Measurements from ENCODE around the gene ZNF423.

Gene ZNF423

DNA sequence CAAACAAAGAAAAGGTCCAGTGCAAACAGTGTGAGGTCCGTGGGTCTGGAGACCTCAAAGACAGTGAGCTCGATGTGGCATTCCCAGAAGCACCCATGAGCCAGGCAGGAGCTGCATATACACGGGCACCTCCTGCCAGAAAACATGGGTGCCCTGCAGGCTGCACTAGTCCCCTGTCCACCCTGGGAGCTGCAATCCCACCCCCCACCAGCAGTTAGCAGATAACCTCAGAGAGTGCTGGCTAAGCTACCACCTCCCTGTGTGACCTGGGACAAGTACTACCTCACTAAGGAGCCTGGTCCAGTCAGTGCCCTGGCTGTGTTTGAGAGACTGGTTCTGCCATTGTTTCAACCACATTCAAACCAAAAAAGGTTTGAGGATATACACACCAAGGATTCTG is 135.7 kb downstream of the ZNF423 start:
- no peak for DNase-seq (ENCODE audit: low read depth)

DNA sequence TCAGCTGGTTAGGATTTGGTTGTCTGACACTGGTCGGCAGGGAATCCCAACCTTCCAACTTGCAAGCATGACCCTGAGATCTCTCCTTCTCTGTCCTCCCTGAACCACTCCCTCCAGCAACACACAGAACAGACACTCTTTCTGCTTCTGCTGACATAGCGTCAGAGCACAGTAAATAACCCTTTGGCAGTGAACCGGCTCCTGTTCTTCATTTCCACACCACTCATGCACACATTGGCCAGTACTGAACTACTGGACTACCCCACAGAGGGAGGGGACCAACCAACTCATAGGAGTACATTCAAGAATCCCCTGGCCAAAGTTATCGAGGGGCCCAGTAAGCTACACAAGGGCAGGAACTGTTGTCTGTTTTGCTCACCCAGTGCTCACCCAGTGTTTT is 138.2 kb downstream of the ZNF423 start:
- DNase-seq (ENCODE audit: low read depth) = no peak

DNA sequence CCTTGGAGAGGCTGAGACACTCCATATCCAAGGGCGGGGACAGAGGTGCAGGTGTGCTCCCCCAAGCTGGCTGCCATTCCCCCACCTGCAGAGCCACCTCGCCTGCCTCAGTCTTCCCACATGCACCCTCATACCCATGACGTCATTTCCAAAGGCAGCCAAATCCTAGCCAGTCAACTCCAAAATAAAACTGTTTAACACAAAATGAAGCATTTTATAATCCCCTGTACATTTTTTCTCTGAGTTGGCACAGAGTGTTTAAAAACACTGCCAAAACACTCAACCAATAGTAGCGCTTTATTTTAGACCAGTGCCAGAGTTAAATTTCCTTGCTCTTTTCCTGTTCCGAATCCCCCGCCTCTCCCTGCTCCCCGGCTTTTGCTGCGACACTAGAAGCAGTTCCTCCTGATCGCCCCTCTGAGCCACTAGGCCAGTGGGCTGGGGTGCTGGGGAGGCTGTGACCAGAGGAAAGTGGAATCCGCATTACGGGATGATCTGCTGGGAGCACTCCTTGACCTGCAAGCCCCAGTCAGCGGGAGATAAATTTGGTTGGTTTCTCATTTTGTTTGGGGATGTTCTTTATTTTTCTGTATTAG is 139.5 kb downstream of the ZNF423 start:
- DNase-seq (ENCODE audit: low read depth) = no peak

DNA sequence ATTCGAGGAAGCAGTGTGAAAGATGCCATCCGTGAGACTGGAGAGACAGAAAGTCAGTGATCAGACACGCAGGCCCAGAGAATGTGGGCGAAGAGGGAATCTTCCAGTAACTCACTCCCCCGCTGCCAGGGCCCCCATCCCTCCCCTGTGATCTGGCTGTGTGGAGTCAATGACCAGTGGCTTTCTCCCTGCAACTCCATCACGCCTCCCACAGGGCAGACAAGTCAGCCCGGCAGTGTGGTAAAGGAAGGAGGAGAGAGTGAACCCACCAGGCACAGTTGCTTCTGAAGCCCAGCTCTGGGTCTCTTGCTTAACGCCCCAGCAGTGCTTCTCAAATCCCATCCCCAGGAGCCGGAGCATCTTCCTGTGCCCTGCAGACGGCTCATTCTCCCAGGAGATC is 142.1 kb downstream of the ZNF423 start:
- no peak for DNase-seq (ENCODE audit: low read depth)

DNA sequence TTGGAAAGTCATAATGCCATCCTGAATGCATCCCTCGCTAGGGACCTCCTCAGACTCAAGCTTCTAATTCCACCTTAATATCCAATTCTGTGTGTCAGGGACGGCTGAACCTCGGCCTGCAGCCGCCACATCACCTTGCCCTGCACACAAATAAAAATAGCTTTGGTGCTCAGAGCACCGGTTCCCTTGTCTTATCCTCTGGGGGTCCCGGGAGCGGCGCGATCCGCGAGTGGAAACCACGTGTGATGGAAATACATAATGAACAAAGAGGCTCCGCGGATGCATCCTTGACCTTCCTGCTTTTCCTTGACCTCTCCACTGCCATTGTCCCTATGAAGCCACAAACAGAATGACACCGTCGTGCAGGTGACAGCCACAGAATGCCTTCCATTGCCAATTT is 143.4 kb downstream of the ZNF423 start:
- no peak for DNase-seq (ENCODE audit: low read depth)

DNA sequence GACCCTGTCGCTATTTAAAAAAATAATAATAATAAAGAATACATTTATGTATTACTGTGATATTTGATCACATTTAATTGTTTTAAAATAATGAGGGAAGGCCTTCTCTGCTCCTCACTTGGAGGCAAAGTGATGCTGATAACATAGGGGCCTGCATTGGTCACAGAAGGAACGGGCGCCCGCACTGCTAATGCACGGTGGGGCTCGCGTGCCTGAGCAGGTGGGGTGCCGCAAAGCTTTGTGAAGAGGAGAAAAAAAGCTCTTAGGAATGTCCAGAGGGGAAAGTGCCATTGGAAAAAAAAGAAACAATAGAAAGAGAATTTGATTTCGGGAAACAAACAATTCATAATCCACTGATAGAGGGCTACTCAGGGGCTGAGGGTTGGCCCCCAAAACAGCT is 143.8 kb downstream of the ZNF423 start:
- no peak for DNase-seq (ENCODE audit: low read depth)

DNA sequence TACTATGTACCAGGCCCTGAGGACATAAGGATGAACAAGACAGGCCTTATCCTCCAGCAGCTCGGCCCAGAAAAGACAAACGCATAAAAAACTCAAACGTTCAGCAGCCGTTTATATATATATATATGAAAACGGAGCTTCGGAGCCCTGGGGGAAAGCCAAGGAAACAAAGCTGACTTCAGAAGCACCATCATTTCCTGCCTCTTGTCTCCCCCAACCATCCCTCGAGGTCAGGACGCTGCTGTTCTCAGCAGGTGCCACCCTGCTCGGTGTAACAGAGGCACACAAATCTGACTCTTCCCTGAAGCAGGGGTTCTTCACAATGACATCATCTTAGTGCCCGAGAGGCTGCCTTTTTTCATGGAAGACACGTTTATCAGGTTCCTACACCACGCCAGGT is 146.9 kb downstream of the ZNF423 start:
- no peak for DNase-seq (ENCODE audit: low read depth)

DNA sequence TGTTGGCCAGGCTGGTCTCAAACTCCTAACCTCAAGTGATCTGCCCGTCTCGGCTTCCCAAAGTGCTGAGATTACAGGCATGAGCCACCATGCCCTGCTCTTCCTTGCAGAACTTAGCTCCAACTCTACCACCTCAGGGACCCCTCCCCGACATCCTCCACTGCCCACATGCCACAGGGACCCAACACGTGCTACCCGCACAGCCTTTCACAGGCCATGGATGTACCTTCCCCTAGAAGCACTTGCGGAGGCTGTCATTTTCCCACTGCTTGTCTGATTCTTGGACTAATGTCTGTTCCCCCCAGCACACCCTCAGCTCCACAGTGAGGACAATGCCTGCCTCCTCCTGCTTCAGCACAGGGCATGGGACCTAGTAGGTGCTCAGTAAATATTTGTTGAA is 147.4 kb downstream of the ZNF423 start:
- DNase-seq (ENCODE audit: low read depth) = no peak

DNA sequence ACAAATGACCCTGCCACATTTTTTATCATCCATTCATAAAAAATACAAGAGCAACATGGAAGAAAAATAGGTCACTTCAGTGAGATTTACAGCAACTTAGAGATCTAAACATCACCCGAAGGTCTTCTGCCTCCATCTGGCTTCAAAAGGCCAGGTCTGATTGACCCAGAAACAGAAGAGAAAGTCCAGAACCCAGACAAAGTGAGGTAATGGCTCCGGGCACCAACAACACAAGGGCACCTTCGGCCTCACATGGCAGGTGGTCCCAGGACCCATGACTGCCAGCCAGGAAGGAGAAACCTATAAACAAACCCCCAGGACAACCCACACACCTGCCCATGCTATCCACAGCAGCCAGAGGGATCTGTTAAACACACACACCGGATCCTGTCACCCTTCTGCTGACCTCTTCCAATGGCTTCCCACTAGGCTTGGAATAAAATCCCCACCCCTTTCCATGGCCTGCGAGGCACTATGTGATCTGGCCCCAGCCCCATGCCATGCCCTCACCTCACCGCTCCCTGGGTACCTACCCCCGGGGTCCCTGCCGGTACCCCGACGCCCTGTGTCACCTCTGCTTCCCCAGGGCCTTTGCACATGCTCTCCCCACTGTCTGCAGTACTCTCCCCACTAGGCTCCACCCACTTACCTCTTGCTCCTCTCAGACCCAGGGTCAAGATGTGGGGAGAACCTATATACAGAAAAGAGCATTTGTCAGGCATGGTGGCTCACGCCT is 149.1 kb downstream of the ZNF423 start:
- no peak for DNase-seq (ENCODE audit: low read depth)

DNA sequence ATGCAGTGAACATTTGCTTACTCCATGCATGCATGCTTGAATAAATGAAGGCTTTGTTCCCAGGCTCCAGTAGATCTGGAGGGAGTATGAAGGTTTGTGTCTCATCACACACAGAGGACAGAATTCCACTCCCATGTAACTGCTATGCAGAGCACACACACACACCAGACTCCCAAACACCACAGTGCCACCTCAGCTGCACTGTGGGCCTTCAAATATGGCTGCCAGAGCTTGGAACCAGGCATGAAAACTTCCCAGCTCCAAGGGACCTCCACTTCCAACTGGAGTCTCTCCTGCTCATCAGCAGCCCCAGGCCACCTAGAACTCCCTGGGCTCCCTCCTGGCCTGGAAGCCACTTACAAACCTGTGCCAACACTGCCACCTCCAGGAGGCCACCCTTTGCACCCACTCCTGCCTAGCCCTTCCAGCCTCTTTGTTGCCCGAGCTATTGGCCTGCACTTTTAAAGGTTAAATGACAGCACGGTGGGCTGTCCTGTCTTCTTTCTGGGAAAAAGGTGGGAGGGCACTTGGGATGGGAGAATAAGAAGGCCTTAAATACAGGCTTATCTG is 151.2 kb downstream of the ZNF423 start:
- DNase-seq (ENCODE audit: low read depth) = no peak

DNA sequence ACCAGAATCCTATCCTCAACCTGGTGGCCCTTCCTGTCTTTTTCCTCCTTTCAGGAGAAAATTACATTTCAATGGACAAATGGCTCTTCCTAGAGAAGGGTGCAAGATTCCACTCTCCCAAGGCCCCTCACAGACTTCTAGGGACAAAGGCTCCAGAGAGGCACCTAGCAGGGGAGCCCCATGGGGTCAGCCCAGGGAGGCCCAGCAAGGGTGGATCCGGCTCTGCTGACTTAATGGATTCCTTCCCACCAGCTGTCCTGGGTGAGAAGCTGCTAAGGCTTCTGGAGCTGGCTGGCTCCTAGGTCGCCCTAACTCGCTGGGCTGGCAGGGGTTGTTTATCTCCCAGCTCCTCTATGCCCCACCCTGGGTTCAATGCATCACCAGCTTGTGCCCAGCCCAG is 152.4 kb downstream of the ZNF423 start:
- DNase-seq (ENCODE audit: low read depth) = no peak

DNA sequence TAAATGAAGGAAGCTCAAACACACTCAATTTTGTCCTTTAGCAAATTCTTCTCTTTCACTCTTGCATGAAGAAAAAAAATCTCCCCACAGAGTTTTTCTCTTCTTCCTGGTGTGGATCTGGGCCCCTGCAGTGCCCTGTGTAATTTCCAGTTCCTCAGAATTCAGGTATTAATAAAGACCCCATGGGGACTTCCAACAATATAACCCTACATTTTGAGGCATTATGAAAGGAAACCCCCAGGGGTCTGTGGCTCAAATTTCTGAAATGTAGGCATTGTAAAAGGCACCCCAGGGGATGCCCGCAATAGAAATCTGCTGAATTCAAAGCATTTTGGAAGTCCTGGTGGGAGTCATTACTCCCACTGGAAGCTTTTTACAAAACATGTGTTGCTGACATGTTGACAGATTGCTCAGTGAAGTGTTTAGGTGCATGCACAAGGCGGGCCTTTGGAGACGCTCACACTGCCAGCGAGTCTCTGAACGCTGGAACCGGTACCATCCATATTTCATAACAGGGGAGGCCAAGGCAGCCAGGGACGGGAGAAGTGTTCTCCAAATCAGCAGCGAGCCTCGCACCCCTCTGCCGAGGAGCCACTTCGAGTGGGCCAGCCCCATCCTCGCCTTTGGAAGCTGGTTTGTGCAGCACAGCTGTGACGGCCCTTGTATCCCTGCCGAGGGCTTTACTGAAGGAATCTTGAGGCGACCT is 154.0 kb downstream of the ZNF423 start:
- DNase-seq (ENCODE audit: low read depth) = no peak

DNA sequence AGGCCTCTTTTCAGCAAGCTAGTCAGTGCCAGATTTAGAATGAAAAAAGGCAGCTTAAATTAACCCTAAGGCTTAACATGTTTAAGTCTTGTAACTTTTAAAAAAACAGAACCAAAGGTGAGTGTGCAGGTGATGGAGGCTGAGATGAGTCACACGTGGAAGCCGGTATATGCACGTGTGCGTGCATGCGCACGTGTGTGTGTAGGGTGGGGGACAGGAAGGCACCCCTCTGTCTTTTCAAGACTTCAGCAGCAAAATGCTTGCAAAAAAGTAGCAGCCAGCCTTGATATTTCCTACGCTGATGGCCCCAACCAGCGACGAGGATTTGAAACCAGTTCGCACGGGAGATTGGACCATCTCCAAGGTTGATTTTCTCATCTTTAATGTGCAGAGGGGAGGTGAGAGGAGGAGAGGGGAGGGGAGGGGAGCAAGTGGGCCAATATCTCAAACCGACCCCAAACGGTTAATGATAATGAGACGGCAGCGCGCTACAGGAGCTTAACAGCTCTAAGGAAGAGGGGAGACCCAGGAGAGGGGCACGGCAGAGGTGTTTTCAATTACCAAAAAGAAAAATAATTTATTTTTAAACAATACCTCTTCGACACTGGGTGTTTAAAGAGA is 154.7 kb downstream of the ZNF423 start:
- DNase-seq (ENCODE audit: low read depth) = no peak

DNA sequence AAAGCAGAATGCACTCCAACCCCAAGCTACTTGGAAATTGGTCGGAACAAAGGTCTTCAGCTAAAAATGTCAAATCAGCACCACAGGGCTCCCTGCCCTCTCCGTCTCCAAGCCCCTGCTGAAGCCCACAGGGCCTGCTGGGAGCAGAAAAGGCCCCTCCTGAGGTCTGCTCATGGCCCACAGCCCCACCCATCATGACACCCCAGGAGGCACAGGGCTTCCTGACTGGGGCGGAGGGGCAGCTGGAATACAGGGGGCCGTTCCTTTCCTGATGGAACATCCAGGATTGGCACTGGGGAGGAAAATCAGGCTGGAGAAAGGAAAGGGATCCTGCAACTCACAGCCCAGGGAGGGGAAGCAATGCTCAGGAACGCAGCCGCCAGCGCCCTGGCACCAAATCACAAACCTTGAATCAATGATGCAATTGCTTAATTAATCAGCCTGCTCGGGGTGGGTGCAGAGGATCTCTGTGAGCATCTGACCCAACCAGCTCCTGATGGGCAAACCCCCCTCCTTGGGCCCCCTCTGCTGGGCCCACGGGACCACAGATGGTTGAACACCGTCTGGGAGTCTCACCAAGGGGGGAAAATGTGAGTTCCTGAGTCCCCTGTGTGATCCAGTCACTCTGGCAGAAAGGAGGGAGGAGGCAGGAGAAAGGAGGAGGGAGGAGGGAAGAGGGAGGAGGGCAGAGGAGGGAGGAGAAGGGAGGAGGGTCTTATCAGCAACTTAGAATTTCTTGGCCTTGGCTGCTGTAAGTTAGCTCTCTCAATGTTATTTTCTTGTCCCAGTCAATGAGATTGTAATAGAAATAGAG is 155.5 kb downstream of the ZNF423 start:
- no peak for DNase-seq (ENCODE audit: low read depth)

DNA sequence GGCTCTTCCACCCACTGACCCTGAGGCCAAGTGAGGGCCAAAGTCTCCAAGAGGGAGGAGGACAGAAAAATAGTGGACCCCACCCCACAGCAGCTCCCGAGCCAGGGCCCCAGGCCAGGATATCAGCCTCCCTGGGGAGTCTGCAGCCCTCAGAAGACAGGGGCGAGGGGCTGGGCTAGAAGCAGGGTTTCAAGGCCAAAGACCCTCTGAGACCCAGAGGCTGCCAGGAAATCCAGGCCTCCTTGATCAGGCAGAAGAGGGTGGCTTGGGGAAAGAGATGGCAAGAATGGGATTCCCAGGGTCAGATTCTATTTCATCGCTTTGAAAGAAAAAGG is 156.1 kb downstream of the ZNF423 start:
- no peak for DNase-seq (ENCODE audit: low read depth)

DNA sequence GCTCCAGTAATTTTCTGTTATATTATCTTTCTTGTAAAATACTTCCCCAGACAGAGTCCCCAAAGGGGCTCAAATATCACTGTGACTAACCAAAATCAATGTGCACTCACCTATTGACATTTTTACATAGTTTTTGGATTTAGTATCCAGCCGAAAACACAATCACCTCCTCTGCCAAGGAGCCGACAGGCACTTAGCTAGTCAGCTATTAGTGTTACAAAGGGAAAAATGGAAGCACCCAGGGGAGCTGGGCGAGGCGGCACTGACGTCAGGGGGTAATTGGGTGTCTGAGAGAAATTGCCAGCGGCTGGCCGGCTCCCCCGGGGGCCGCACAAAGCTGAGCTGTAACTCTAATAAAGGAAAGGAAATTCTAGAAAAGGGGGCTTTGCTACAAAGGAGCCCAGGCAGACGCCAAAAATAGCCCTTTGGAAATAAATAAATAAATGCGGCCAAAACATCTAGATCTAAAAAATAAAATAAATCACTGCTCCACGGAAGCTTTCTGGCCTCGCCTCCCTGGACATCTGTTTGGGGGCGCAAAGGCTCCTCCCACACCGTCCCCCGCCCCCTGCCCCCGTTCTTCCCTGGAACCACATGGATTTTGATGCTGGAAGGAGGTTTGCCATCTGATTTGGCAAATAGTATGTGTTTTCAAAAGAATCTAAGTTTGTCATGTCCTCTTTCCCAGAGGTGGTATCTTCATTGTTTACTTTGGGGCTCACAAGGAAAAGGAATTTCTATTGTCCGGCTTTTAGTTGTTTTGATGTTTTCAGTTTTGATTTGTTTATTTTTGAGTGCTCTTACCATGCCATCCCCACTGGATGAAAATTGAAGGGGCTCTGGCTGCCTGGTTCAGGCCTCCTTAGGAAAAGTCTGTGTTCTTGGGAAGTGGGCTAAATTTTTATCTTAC is 156.7 kb downstream of the ZNF423 start:
- DNase-seq (ENCODE audit: low read depth) = no peak

DNA sequence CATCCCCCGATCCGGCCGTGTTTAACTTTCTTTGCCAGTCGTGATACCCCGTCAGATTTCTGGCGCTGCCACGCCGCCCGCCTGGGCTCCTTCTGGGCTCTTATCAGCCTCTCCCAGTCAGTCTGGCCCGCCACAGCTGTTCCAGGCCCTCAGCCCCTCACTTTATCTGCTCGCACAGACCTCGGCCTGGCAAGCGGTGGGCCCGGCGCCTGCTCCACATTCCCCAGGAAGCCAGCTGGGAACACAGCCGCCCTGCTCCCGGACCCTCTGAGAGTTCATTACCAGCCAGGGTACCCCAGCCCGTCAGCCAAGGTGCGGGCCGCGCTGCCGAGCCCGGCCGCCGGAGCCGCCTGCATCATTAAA is 157.5 kb downstream of the ZNF423 start:
- no peak for DNase-seq (ENCODE audit: low read depth)

DNA sequence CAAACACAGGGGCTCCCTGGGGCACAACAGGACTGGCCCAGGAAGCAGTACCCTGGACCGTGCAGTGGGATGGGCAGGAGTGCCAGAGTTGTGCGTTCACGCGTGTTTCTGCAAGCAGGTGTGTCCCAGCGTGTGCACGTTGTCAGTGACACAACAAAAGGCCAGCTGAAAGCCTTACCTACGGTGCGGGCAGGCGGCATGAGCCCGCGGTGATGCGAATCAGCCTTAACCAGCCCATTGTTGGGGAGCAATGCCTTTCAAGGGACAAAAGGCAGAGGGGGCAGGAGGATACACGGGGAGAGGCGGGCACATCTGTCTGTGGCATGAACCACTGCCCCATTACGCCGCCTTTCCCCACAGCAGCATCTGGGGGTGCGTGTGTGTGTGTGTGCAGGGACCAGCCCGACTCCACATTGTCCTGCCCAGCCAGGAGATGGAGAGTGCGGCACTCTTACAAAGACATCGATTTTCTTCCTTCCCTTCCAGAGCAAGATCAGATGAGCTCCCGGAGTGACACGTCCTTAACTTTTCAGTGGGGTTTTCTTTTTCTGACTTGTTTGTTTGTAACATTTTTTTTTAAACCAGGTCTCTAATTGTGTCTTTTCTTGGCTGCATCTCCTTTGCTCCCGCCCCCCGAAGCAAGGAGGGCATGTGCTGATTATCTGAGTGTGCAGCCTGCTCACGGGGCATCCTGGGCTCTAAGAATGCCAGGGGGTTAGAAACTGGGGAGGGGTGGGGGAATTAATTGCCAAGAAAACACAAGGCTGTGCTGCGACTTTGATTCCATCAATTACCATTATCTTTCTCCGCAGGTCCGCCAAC is 158.1 kb downstream of the ZNF423 start:
- DNase-seq (ENCODE audit: low read depth) = no peak

DNA sequence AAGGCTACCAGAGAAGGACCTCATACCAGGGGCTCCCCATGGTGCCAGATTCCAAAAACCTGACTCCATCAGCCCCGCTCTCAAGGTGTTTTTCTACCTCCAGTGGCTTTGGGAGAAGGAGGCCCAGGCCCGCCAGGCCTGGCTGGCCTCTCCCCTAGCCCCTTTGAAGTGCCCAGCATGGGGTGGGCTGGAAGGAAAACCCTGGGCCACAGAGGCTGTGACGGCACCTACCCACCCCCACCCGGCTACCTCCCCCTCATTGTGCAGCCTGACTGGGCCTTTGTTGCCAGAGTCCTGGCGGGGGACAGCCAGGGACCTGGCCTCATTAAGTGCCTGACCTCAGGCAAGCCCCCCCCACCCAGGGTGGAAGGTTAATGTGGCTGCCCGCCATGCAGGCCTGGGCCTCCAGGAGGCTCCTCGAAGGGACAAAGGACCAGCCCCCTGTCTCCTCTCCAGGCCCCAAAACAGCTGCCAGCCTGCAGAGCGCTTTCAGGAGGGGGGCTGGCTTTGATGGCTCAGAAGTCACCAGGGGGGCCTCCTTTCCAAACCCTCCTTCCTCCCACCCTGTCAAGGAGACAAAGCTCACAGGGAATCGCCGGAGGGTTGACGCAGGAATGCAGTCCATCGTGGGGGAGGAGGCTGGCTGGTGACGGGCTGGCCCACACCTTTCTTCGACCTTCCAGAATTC is 159.4 kb downstream of the ZNF423 start:
- no peak for DNase-seq (ENCODE audit: low read depth)
